ENCODE measurements around the gene CHST15. TPM values are rescaled to one million over a fixed set of nuclear protein-coding genes. Genes with fewer than 3 reads are reported as not detected.

CHST15 gene
- total RNA-seq, 1 donor from 2014 or later: 43.8 TPM

DNA sequence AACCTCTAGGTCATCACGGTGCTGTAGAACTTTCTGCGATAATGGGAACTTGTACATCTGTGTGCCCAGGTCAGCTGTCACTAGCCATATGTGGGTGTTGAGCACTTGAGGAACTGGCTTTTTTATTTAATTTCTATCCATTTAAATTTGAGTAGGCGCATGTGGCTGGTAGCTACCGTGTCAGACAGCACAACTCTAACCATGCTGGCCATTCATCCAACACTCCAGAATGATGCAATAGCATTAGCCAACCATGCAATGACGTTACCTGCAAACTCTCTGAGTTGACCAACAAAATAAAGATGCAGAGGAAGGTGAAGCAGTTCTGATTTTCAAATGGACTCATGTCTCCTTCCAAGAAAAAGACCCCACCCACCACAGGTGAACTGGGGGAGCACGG lies 24.4 kb upstream of the CHST15 start:
- TF ChIP-seq, protein P1, sequence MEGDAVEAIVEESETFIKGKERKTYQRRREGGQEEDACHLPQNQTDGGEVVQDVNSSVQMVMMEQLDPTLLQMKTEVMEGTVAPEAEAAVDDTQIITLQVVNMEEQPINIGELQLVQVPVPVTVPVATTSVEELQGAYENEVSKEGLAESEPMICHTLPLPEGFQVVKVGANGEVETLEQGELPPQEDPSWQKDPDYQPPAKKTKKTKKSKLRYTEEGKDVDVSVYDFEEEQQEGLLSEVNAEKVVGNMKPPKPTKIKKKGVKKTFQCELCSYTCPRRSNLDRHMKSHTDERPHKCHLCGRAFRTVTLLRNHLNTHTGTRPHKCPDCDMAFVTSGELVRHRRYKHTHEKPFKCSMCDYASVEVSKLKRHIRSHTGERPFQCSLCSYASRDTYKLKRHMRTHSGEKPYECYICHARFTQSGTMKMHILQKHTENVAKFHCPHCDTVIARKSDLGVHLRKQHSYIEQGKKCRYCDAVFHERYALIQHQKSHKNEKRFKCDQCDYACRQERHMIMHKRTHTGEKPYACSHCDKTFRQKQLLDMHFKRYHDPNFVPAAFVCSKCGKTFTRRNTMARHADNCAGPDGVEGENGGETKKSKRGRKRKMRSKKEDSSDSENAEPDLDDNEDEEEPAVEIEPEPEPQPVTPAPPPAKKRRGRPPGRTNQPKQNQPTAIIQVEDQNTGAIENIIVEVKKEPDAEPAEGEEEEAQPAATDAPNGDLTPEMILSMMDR (IDR thresholded peaks at IDR 0.05): no peak
- no peak for DNase-seq (ENCODE audit: low spot score)
- H3K27me3 Mint-ChIP-seq (ENCODE audit: low read depth): peaks cover 10% of the 10 kb centered on the region
- no peak overlapping the region for H3K27ac Mint-ChIP-seq (ENCODE audit: unreplicated experiment)
- peaks cover 3% of the 10 kb centered on the region for H3K4me1 Mint-ChIP-seq (ENCODE audit: low read depth)
- H3K36me3 Mint-ChIP-seq (ENCODE audit: low read depth): no peaks in the 10 kb centered on the region
- H3K9me3 Mint-ChIP-seq (ENCODE audit: low read depth): no peaks in the 10 kb centered on the region
- no peak overlapping the region for H3K4me3 Mint-ChIP-seq (ENCODE audit: unreplicated experiment)

DNA sequence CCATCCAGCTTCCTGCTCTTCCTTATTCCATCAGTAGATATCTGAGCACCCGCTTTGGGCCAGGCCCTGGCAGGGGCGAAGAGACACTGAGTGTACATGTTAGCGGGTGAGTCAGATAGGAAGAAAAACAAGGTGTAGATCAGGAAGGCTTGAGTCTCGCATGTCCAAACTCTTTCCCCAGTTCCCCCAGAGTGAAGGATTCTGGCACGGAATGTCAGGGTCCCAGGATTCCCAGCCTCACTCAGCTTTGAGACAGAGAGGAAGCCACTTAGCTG lies 24.1 kb upstream of the CHST15 start:
- H3K27ac Mint-ChIP-seq (ENCODE audit: unreplicated experiment): no peak overlapping the region
- peaks cover 10% of the 10 kb centered on the region for H3K27me3 Mint-ChIP-seq (ENCODE audit: low read depth)
- H3K9me3 Mint-ChIP-seq (ENCODE audit: low read depth): no peaks in the 10 kb centered on the region
- TF ChIP-seq, protein P1 (IDR thresholded peaks at IDR 0.05): no peak
- no peaks in the 10 kb centered on the region for H3K36me3 Mint-ChIP-seq (ENCODE audit: low read depth)
- no peak for DNase-seq (ENCODE audit: low spot score)
- no peaks in the 10 kb centered on the region for H3K4me1 Mint-ChIP-seq (ENCODE audit: low read depth)
- no peak overlapping the region for H3K4me3 Mint-ChIP-seq (ENCODE audit: unreplicated experiment)

DNA sequence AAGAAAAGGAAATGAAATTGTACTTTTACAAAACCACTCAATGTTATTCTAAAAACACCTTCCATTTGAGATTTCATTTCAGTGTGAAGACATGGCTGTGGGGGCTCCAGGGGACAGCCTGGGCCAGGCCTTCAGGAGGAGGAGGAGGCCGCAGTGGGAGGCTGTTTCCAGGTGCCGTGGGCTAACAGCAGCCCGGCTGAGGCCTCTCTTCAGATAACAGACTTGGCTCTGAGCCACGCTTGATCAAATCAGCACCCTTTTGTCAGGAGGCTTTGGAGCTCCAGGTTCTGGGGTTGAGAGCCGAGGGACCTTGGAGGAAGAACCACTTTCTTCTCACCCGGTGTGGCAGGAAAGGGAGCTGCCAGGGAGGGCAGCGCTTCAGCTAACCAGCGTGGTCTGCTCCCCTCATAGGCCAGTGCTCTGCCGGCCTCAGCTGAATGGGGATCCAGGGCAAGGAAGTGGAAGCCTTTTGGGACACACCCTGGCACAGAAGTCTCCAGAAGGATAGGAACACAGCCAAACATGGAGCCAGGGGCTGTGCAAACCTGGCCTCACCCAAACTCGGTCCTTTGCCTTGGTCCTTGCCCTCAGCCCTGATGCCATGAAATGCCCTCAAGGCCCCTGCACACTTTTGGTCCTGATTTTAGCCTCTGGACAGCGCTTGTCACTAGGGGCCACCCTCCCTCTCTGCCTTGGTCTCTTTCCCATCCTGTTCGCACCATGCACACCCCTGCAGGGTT lies 23.5 kb upstream of the CHST15 start:
- Mint-ChIP-seq H3K4me3 (ENCODE audit: unreplicated experiment) (no peak overlapping the region), H3K9me3 (ENCODE audit: low read depth) (no peaks in the 10 kb centered on the region), H3K27ac (ENCODE audit: unreplicated experiment) (no peak overlapping the region), H3K27me3 (ENCODE audit: low read depth) (peaks cover 12% of the 10 kb centered on the region), H3K36me3 (ENCODE audit: low read depth) (no peaks in the 10 kb centered on the region), H3K4me1 (ENCODE audit: low read depth) (no peaks in the 10 kb centered on the region)
- TF ChIP-seq, protein P1 (IDR thresholded peaks at IDR 0.05): no peak
- no peak for DNase-seq (ENCODE audit: low spot score)

DNA sequence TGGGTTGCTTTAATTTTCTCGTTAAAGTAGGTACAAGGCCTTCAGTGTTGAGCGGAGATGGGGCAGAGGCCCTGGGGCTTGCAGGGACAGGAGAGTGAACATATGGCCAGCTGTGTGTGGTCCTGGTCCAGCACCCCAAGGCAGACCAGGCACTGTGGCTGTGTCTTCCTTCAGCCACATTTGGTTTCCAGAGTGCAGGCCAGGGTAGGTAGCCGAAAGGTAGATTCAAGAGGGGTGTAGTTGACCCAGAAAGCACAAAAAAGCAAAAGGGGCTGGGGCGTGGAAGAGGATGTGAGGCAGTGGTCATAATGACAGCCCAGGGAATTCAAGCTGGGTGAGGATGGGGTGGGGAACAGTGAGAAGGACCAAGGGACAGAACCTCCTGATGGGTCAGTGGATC lies 21.3 kb upstream of the CHST15 start:
- TF ChIP-seq, protein P1 (IDR thresholded peaks at IDR 0.05): no peak
- DNase-seq (ENCODE audit: low spot score): no peak
- Mint-ChIP-seq H3K36me3 (ENCODE audit: low read depth) (no peaks in the 10 kb centered on the region), H3K27ac (ENCODE audit: unreplicated experiment) (no peak overlapping the region), H3K27me3 (ENCODE audit: low read depth) (peaks cover 16% of the 10 kb centered on the region), H3K9me3 (ENCODE audit: low read depth) (no peaks in the 10 kb centered on the region), H3K4me1 (ENCODE audit: low read depth) (no peaks in the 10 kb centered on the region), H3K4me3 (ENCODE audit: unreplicated experiment) (no peak overlapping the region)

DNA sequence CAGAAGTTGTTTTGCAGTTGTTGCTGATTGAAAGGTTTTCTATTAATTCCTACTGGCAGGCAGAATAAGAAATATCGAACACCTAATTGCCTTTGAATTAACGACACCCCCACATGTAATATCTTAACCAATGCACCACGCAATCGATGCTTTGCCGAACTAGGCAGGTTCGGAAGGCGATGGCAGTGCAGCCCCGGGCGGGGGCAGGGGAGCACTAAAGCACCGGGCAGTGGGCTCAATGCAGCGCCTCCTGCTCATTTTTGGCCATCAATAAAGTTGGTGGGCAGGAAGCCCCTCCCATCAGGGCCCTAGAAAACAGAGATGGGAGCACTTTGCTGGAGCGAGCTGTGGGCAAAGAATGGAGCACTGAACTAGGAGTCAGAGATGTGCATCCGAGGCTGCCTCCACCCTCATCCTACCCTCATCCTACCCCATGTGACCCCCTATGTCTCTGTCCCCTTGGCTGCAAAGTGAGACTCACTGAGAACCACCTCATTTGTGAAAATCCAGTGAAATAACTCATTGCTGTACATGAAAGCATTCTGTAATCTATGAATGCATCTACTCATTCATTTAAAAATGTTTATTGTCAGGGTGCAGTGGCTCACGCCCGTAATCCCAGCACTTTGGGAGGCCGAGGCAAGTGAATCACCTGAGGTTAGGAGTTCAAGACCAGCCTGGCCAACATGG lies 19.6 kb upstream of the CHST15 start:
- Mint-ChIP-seq H3K27ac (ENCODE audit: unreplicated experiment) (no peak overlapping the region), H3K4me3 (ENCODE audit: unreplicated experiment) (no peak overlapping the region), H3K4me1 (ENCODE audit: low read depth) (no peaks in the 10 kb centered on the region), H3K27me3 (ENCODE audit: low read depth) (peaks cover 16% of the 10 kb centered on the region), H3K9me3 (ENCODE audit: low read depth) (no peaks in the 10 kb centered on the region), H3K36me3 (ENCODE audit: low read depth) (no peaks in the 10 kb centered on the region)
- TF ChIP-seq, protein P1 (IDR thresholded peaks at IDR 0.05): no peak
- no peak for DNase-seq (ENCODE audit: low spot score)

Measured in chondrocyte (in vitro differentiated cells).